Spleen (tissue), 11 donors: ENCODE measurements around the gene CXCL16. TPM values are rescaled to one million over a fixed set of nuclear protein-coding genes. Genes with fewer than 3 reads are reported as not detected.
A peak's percentile ranks its signal among the peaks of the same experiment; 100 is the strongest.
"Not testable (repeated sequence)": the region's sequence is repeated elsewhere in the genome, so short reads cannot be mapped to it uniquely, and the experiment has no call there.

ENCODE experiments used
- DNase-seq: peaks from one replicate; pipeline ENCODE4 v3.0.0-alpha.2; 2020
- H3K27ac ChIP-seq, 8 donors: fragments of 200-600 bp; sonication (generic) in 7 of 8; 1 replicate in 4 of 8; 2 replicates in 4 of 8; pipeline versions ENCODE4 v1.5.0 to v1.8.0; 2016 to 2021; ENCODE audit warnings: inconsistent platforms in 4 of 8, mild to moderate bottlenecking in 4 of 8, moderate library complexity in 1 of 8
- H3K27me3 ChIP-seq, 7 donors: fragments of 200-600 bp; sonication (generic) in 6 of 7; replicated peaks in 1 of 7; 1 replicate in 4 of 7; 2 replicates in 3 of 7; pipeline versions ENCODE4 v1.5.0 to v1.8.0; 2016 to 2021; ENCODE audit warnings: inconsistent platforms in 3 of 7, mild to moderate bottlenecking in 1 of 7
- H3K36me3 ChIP-seq, 6 donors: fragments of 200-600 bp; sonication (generic) in 5 of 6; 1 replicate in 4 of 6; 2 replicates in 2 of 6; pipeline versions ENCODE4 v1.5.0 to v1.8.0; 2016 to 2021; ENCODE audit warnings: inconsistent platforms in 2 of 6
- H3K4me1 ChIP-seq, 6 donors: fragments of 200-600 bp; sonication (generic) in 5 of 6; 1 replicate in 3 of 6; 2 replicates in 3 of 6; pipeline versions ENCODE4 v1.5.0 to v1.8.0; 2016 to 2021; ENCODE audit warnings: inconsistent platforms in 3 of 6
- H3K4me3 ChIP-seq, 8 donors: fragments of 200-600 bp; sonication (generic) in 7 of 8; 1 replicate in 4 of 8; 2 replicates in 4 of 8; pipeline versions ENCODE4 v1.5.0 to v1.8.0; 2016 to 2021; ENCODE audit warnings: inconsistent platforms in 4 of 8, mild to moderate bottlenecking in 4 of 8, moderate library complexity in 2 of 8
- H3K9me3 ChIP-seq, 8 donors: fragments of 200-600 bp; sonication (generic) in 7 of 8; 1 replicate in 4 of 8; 2 replicates in 4 of 8; pipeline versions ENCODE4 v1.5.0 to v1.8.0; 2016 to 2021; ENCODE audit warnings: inconsistent platforms in 4 of 8
- POLR2A ChIP-seq, 3 donors: fragments of 450-650 bp; IDR thresholded peaks; one replicate each; pipeline ENCODE4 v1.5.1; 2017; ENCODE audit warnings: antibody characterized with exemption in 3 of 3, mild to moderate bottlenecking in 1 of 3
- POLR2AphosphoS5 ChIP-seq, 3 donors: sonication (generic); formaldehyde crosslinking; IDR thresholded peaks; one replicate each; pipeline ENCODE4 v1.5.1; 2017; ENCODE audit warnings: antibody characterized with exemption in 3 of 3
- WGBS, 5 donors: extraction: QIAGEN DNeasy Blood & Tissue Kit in 3 of 5; methylation state at CpG; one replicate each; pipeline versions ENCODE4 v1.1.5 to v1.1.7; 2013 to 2018; 5-methylcytosine and 5-hydroxymethylcytosine counted together
- intact Hi-C: fragments of 100-400 bp; cut with DNase I; formaldehyde crosslinking; loops from one replicate; pipeline ENCODE4 v1.15.0; 2023; ENCODE audit warnings: low total_unique reads
- polyA plus RNA-seq, 3 donors: library from polyadenylated mRNA; stranded (reverse); fragments of 200-250 nt; gene quantifications; one replicate each; pipeline ENCODE4 v1.2.1, GENCODE V29; 2013
- total RNA-seq, 7 donors: library from RNA; depleted of rRNA in 3 of 7; stranded (reverse); fragments of >200 nt in 3 of 7; fragmentation: NEBNext Ultra II Directional in 4 of 7; extraction: Animal tissue kit (Norgen Biotek cat#: 25700) in 4 of 7; gene quantifications; one replicate each; pipeline versions ENCODE4 v1.1.0 to v1.2.1, GENCODE V29; 2016 to 2021
- TF ChIP-seq, protein P1 (sequence below), 11 experiments: fragments of 200-600 bp in 7 of 11; fragments of 450-650 bp in 4 of 11; sonication (generic) in 4 of 11; IDR thresholded peaks in 8 of 11; conservative IDR thresholded peaks in 3 of 11; 1 replicate in 7 of 11; 2 replicates in 4 of 11; pipeline versions ENCODE4 v1.4.0 to v1.8.0; 2016 to 2021; ENCODE audit warnings: antibody characterized with exemption in 11 of 11, inconsistent platforms in 4 of 11, mild to moderate bottlenecking in 1 of 11
- donor health status: healthy with polysubstance abuse.
- donor health status: DM: no; HTN: no; CAD: no; lungs with moderate emphysema.
- donor health status: DM: no; HTN: no; CAD: no.
- donor health status: Bipolar disorder and iron deficiency.
- donor health status: healthy.
- donor health status: DM: no; HTN: no; CAD: no.
- donor health status: DM: yes; HTN: yes; CAD: no.

The CXCL16 gene
- total and polyA plus RNA-seq, 10 donors: 11.5 to 104 (median 58.7) TPM

- intact Hi-C loops: loop anchor here (10.0 kb wide), 1 partner anchor 184 kb away; no protein-coding TSS in a partner anchor
- no peak for DNase-seq
- WGBS, 5 donors: 75 to 97% (median 88%) methylated on average over 1 of the region's 1 CpG
Measured at GRCh38 chr17:4701116-4701515, 38.6 kb downstream of the CXCL16 start.

DNA sequence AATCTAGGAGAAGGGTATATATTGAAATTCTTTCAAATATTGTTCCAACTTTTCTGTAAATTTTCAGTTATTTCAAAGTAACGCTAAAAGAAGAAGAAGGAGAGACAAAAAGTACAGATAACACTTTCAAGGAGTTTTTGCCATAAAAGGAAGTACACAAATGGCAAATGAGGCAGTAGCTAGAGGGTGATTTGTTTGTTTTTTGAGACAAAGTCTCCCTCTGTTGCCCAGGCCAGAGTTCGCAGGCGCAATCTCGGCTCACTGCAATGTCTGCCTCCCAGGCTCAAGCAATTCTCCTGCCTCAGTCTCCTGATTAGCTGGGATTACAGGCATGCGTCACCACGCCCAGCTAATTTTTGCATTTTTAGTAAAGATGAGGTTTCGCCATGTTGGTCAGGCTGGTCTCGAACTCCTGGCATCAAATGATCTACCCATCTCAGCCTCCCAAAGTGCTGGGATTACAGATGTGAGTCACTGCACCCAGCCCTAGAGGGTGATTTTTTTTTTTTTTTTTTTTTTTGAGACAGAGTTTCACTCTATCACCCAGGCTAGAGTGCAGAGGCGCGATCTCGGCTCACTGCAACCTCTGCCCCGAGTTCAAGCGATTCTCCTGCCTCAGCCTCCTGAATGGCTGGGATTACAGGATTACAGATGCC is 40.2 kb downstream of the CXCL16 start:
- not testable (repeated sequence) for H3K27me3 ChIP-seq, H3K4me3 ChIP-seq, H3K27ac ChIP-seq, H3K9me3 ChIP-seq, DNase-seq
- Histone ChIP-seq H3K36me3 (peaks cover 0 to 26% (median 0%) of the 10 kb centered on the region in 6 donors), H3K4me1 (peaks cover 11 to 51% (median 37%) of the 10 kb centered on the region in 6 donors)
- WGBS, 5 donors: 87 to 94% (median 88%) methylated on average over 13 of the region's 13 CpGs
- intact Hi-C loops: loop anchor here (10.0 kb wide), 1 partner anchor 185 kb away; no protein-coding TSS in a partner anchor

More at GRCh38 chr17:4701116-4701515, 38.6 kb downstream of the CXCL16 start:
- Histone ChIP-seq H3K9me3 (no peaks in the 10 kb centered on the region), H3K4me1 (peaks cover 13 to 51% (median 37%) of the 10 kb centered on the region in 6 donors), H3K27me3 (no peaks in the 10 kb centered on the region), H3K27ac (no peak overlapping the region), H3K36me3 (peaks cover 0 to 20% (median 0%) of the 10 kb centered on the region in 6 donors), H3K4me3 (no peak overlapping the region)
- TF ChIP-seq, protein P1, sequence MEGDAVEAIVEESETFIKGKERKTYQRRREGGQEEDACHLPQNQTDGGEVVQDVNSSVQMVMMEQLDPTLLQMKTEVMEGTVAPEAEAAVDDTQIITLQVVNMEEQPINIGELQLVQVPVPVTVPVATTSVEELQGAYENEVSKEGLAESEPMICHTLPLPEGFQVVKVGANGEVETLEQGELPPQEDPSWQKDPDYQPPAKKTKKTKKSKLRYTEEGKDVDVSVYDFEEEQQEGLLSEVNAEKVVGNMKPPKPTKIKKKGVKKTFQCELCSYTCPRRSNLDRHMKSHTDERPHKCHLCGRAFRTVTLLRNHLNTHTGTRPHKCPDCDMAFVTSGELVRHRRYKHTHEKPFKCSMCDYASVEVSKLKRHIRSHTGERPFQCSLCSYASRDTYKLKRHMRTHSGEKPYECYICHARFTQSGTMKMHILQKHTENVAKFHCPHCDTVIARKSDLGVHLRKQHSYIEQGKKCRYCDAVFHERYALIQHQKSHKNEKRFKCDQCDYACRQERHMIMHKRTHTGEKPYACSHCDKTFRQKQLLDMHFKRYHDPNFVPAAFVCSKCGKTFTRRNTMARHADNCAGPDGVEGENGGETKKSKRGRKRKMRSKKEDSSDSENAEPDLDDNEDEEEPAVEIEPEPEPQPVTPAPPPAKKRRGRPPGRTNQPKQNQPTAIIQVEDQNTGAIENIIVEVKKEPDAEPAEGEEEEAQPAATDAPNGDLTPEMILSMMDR (IDR thresholded peaks at IDR 0.05 in 8 of 11, conservative IDR thresholded peaks at IDR 0.05 in 3 of 11): no peak
- TF ChIP-seq POLR2A (IDR thresholded peaks at IDR 0.05) (no peak), POLR2AphosphoS5 (IDR thresholded peaks at IDR 0.05) (no peak)

DNA sequence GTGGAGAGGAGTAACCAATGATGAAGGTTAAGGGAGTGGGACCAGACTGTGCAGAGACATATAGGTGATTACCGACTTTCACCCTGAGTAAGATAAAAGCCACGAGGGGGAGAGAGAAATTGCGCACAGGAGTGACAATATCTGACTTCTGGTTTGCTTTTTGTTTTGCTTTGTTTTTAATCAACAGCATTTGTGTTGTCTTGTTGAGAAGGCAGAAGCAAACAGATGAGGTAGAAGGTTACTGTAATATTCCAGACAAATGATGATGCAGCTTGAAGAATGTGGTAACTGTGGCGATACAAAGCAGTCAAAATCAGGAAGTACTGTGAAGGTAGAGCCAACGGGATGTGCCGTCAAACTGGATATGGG is 43.3 kb downstream of the CXCL16 start:
- Histone ChIP-seq H3K27me3 (no peaks in the 10 kb centered on the region), H3K4me1 (peaks cover 0 to 28% (median 14%) of the 10 kb centered on the region in 6 donors), H3K4me3 (peak overlapping the region in 2 of 8 donors; percentile 2 to 27), H3K9me3 (no peaks in the 10 kb centered on the region), H3K27ac (peak overlapping the region in 7 of 8 donors; percentile 47 to 74 (median 61)), H3K36me3 (peaks cover 0 to 40% (median 0%) of the 10 kb centered on the region in 6 donors)
- no peak for DNase-seq
- TF ChIP-seq POLR2AphosphoS5 (IDR thresholded peaks at IDR 0.05): no peak
- TF ChIP-seq, protein P1 (IDR thresholded peaks at IDR 0.05 in 8 of 11, conservative IDR thresholded peaks at IDR 0.05 in 3 of 11): no peak
- TF ChIP-seq POLR2A (IDR thresholded peaks at IDR 0.05): no peak
- 36 to 62% (median 41%) methylated on average over 6 of the region's 6 CpGs for WGBS, 5 donors
- intact Hi-C loops: no loop called here

- 82 to 92% (median 86%) methylated on average over 9 of the region's 9 CpGs for WGBS, 5 donors
- H3K27me3 ChIP-seq: no peaks in the 10 kb centered on the region
Measured at GRCh38 chr17:4693416-4693815, 46.3 kb downstream of the CXCL16 start.

More at GRCh38 chr17:4693416-4693815, 46.3 kb downstream of the CXCL16 start:
- Histone ChIP-seq H3K4me1 (peaks cover 0 to 31% (median 11%) of the 10 kb centered on the region in 6 donors), H3K4me3 (no peak overlapping the region), H3K36me3 (peaks cover 0 to 64% (median 15%) of the 10 kb centered on the region in 6 donors), H3K27ac (no peak overlapping the region), H3K9me3 (no peaks in the 10 kb centered on the region)
- intact Hi-C loops: no loop called here
- TF ChIP-seq, protein P1 (IDR thresholded peaks at IDR 0.05 in 8 of 11, conservative IDR thresholded peaks at IDR 0.05 in 3 of 11): no peak
- TF ChIP-seq POLR2A (IDR thresholded peaks at IDR 0.05): no peak
- no peak for TF ChIP-seq POLR2AphosphoS5 (IDR thresholded peaks at IDR 0.05)
- DNase-seq: no peak
